ENCODE data around the gene FRMD4A.
"Not testable (repeated sequence)": the region's sequence is repeated elsewhere in the genome, so short reads cannot be mapped to it uniquely, and the experiment has no call there.

FRMD4A gene

DNA sequence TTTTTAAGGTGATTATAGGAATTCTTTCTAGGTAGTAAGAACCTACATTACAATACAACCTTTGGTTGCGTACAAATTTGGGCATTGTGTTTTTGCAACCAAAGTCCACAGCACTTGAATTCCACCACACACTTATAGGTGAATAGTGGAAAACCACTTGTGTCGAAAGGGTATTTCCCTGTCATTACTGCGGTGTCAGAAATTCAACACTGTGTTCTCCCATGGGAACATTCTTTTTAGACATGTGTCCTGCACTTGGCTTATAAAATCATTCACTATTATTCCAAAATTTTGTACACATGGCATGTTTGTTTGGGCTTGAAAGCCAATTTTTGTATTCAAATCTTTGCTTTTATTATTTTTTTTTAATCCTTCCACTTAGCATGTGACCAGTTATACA lies 410.3 kb downstream of the FRMD4A start:
- H3K4me3 ChIP-seq (ENCODE audit: low read length) = no peak overlapping the region
- TF ChIP-seq ZNF274 (IDR thresholded peaks at IDR 0.05; ENCODE audit: low read depth, low read length) = no peak

DNA sequence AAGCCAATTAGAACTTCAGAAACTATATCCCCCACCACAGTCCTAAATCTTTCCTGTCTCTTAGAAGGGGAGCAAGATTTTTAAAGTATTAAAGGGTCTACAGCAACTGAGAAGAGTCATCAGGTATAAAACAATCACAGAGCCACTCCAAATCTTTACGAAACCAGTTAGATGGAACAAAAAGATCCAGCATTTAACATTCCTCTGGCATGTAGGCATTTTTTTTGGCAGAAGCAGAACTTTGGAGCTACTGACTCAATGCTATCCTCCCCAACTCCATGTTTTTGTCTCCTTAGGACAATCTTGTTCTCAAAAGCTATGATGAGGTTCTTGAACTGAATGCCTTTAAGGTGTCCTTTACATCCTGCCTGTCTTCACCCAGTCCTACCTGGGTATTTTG lies 410.7 kb downstream of the FRMD4A start:
- no peak for TF ChIP-seq ZNF274 (IDR thresholded peaks at IDR 0.05; ENCODE audit: low read depth, low read length)
- no peak overlapping the region for H3K4me3 ChIP-seq (ENCODE audit: low read length)

DNA sequence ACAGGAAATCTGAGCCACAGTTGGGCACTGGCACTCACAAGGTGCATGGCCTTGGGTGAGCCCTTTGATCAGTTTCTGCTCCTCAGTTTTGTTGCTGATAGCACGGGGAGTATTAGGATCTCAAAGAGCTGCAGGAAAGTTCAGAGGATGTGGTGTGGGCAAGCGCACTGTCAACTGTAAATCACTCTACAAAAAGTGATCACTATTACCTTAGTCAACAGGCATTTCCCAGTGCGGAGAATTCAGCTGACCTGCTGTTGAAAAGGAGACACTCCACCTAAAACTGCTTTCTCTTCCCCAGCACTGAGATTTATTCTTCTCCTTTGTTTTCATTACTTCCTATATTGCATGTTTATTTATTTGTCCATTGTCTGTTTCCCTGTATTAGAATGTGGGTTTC lies 412.9 kb downstream of the FRMD4A start:
- no peak for TF ChIP-seq ZNF274 (IDR thresholded peaks at IDR 0.05; ENCODE audit: low read depth, low read length)
- H3K4me3 ChIP-seq (ENCODE audit: low read length) = no peak overlapping the region

GRCh38 chr10:13916384-13916947 lies 414.3 kb downstream of the FRMD4A start:
- H3K4me3 ChIP-seq (ENCODE audit: low read length) = no peak overlapping the region
- no peak for TF ChIP-seq ZNF274 (IDR thresholded peaks at IDR 0.05; ENCODE audit: low read depth, low read length)

DNA sequence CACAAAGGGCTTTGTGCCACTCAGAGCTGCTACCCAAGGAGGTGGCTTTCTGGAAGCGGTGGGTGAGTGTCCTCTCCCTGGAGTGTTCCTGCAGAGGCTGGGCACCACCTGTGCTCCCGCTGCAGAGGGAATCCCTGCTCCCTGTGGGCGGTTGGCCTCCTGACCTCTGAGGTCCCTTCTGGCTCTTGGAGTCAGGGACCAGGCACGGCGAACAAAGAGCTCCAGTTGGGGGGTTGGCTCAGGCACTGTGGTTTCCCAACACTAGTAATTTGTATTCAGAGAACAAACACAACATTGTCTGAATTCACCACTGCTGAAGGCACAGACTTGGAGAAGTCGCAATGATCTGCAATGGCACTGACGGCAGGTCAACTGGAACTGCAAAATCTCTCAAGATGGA lies 415.0 kb downstream of the FRMD4A start:
- H3K4me3 ChIP-seq (ENCODE audit: low read length) = no peak overlapping the region
- TF ChIP-seq ZNF274 (IDR thresholded peaks at IDR 0.05; ENCODE audit: low read depth, low read length) = no peak

GRCh38 chr10:13913897-13914296 lies 416.8 kb downstream of the FRMD4A start:
- no peak overlapping the region for H3K4me3 ChIP-seq (ENCODE audit: low read length)
- TF ChIP-seq ZNF274 (IDR thresholded peaks at IDR 0.05; ENCODE audit: low read depth, low read length) = no peak

- no peak for TF ChIP-seq ZNF274 (IDR thresholded peaks at IDR 0.05; ENCODE audit: low read depth, low read length)
- no peak overlapping the region for H3K4me3 ChIP-seq (ENCODE audit: low read length)
Observed at GRCh38 chr10:13911821-13912520, 418.8 kb downstream of the FRMD4A start.

DNA sequence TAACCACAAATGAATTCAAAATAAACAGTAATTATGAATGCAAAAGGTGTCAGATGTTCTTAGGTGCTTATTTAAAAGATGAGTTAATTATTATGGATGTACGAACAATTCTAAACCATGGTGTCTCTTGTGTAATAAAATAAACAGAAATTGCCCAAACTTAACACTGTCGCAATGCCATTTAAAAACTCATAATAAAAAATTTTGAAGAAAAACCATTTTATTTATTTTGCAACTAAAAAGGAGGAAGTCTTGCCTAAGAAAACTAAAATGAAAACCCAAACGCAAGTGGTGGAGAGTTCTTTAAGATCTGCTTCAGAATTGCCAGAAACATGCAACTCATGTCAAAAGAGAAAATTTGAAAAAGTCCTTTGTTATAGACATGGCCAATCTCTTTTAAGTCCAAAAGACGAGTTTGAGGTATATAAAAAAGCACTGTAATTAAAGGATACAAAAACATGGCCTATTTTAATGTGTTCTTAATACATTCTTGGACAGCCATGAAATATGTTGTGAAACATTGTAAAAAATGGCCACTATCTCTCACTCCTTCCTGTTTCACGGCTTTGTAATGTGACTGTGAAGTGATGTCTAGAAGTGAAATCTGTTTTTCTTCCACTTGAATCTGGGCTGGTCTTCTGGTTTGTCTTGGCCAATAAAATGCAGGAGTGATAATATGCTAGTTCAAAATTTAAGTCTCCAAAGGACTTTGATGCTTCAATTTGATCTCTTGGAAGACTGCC lies 421.0 kb downstream of the FRMD4A start:
- TF ChIP-seq ZNF274 (IDR thresholded peaks at IDR 0.05; ENCODE audit: low read depth, low read length) = no peak
- no peak overlapping the region for H3K4me3 ChIP-seq (ENCODE audit: low read length)

DNA sequence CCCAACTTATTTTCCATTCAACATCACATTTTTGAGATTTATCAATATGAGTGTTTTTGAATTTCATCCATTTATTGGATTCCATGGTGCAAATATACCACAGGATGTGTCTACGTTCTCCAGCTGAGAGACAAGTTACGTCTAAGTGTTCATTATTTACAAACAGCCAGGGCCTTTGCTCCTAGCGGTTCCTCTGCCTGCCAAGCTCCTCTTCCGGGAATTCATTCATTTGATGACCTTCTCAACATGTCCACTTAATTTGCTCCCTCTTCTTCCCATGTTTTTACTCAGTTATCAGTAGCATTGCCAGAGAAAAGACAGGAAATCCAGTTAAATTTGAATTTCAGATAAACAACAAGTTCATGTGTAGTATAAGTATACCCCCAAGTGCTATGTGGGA lies 422.2 kb downstream of the FRMD4A start:
- no peak overlapping the region for H3K4me3 ChIP-seq (ENCODE audit: low read length)
- TF ChIP-seq ZNF274 (IDR thresholded peaks at IDR 0.05; ENCODE audit: low read depth, low read length) = no peak

- no peak overlapping the region for H3K4me3 ChIP-seq (ENCODE audit: low read length)
- TF ChIP-seq ZNF274 (IDR thresholded peaks at IDR 0.05; ENCODE audit: low read depth, low read length) = no peak
Observed at GRCh38 chr10:13907570-13907969, 423.2 kb downstream of the FRMD4A start.

GRCh38 chr10:13905281-13905680 lies 425.4 kb downstream of the FRMD4A start:
- no peak overlapping the region for H3K4me3 ChIP-seq (ENCODE audit: low read length)
- no peak for TF ChIP-seq ZNF274 (IDR thresholded peaks at IDR 0.05; ENCODE audit: low read depth, low read length)

DNA sequence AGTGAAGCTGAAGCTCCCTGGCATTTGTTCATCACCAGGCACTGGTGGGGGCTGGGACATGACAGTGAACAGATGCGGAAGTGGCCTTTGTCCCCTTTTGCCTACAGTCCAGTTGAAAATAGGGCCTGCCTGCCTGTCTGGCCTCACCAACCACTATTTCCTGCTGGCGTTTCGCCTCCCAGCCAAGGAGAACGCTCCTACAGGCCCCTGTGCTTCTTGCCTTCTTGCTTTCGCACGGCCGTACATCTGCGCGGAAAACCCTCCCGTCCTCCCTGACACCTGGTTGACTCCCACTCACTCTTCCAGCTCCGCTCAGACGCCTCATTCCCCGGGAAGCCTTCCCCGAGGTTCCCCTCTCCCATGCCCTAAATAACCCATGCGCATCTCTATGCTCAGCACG lies 426.7 kb downstream of the FRMD4A start:
- no peak for TF ChIP-seq ZNF274 (IDR thresholded peaks at IDR 0.05; ENCODE audit: low read depth, low read length)
- no peak overlapping the region for H3K4me3 ChIP-seq (ENCODE audit: low read length)

GRCh38 chr10:13902868-13903587 lies 427.7 kb downstream of the FRMD4A start:
- H3K4me3 ChIP-seq (ENCODE audit: low read length) = no peak overlapping the region
- TF ChIP-seq ZNF274 (IDR thresholded peaks at IDR 0.05; ENCODE audit: low read depth, low read length) = no peak

DNA sequence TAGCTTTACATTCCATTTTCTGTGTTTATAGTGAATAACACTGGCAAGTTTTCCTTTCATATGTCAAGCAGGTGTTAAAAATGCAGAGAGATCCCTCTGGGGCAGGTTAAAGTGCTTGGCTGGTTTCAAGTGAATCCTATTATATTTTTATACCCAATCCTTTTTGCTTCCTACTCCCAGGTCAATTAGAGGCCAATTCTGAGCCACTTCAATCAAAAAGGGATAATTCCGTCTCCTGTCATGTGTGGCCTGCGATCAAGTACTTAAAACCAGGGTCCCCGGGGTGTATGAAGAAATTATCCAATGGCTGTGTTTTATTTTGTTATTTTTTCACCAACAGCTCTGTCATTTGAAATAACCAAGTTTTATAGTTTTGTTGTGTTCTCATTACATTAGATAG lies 430.8 kb downstream of the FRMD4A start:
- TF ChIP-seq ZNF274 (IDR thresholded peaks at IDR 0.05; ENCODE audit: low read depth, low read length) = no peak
- no peak overlapping the region for H3K4me3 ChIP-seq (ENCODE audit: low read length)

GRCh38 chr10:13896146-13896545 lies 434.6 kb downstream of the FRMD4A start:
- H3K4me3 ChIP-seq (ENCODE audit: low read length) = not testable (repeated sequence)

All from GM08714 (cell line).